Measurements from ENCODE around the gene MYO3A. TPM values are rescaled to one million over a fixed set of nuclear protein-coding genes. Genes with fewer than 3 reads are reported as not detected.
"Not testable (repeated sequence)": the region's sequence is repeated elsewhere in the genome, so short reads cannot be mapped to it uniquely, and the experiment has no call there.

The MYO3A gene
- total RNA-seq, 2 experiments from 2014 or later: not detected

DNA sequence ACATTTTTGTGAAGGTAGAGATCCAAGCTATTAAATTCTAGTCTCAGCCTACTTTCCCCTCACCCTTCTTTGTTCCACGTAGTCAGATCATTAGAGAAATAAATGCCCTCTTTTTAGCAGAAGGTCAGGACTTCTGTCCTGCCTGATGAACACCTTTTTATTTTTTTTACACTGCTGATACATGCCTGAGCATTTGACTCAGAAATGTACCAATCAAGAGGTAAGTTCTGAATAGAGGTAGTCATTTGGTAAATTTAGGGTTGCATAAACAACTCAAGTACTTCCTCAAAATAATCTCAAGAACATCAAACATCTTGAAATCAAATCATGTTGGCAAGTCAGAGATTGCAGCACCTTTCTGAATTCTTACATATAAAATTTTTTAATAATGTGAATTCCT lies 133.7 kb downstream of the MYO3A start:
- Mint-ChIP-seq H3K27me3 (no peaks in the 10 kb centered on the region), H3K9me3 (no peaks in the 10 kb centered on the region), H3K4me3 (no peak overlapping the region), H3K36me3 (no peaks in the 10 kb centered on the region), H3K4me1 (no peaks in the 10 kb centered on the region), H3K27ac (no peak overlapping the region)
- POLR2A ChIA-PET: no interaction called here
- no peak for ATAC-seq (ENCODE audit: low read depth)
- no peak for DNase-seq

DNA sequence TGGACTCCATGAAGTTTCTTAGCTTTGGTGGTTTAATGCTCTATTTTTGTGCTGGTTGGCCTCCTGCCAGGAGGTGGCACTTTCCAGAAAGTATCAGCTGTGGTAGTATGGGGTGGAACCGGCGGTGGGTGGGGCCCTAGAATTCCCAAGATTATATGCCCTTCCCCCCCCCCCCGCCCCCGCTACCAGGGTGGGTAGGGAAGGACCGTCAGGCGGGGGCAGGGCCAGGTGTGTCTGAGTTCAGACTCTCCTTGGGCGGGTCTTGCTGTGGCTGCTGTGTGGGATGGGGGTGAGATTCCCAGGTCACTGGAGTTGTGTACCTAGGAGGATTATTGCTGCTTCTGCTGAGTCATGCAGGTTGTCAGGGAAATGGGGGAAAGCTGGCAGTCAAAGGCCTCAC lies 146.9 kb downstream of the MYO3A start:
- H3K4me1 Mint-ChIP-seq; POLR2A ChIA-PET; H3K27ac Mint-ChIP-seq; H3K4me3 Mint-ChIP-seq; H3K36me3 Mint-ChIP-seq; H3K9me3 Mint-ChIP-seq; ATAC-seq (ENCODE audit: low read depth); DNase-seq: not testable (repeated sequence)
- peaks cover 11% of the 10 kb centered on the region for H3K27me3 Mint-ChIP-seq

DNA sequence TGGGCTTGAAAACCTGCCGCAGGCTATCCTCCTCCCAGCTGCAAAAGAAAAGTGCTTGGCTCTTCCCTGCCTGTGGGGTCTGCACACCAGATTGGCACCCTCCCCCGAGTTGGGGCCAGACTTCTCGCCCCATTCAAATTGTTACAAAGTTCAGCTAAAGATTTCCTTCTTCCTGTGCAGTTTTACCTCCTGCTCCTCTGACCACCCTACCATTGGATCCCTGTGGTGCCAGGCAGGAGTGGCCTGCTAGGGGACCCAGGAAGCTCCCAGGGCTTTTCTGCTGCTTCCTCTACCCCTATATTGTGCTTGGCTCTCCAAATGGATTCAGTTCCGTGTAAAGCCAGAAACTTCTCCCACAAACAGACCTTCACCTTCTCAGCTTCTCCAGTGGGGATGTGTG lies 147.4 kb downstream of the MYO3A start:
- POLR2A ChIA-PET: no interaction called here
- no peak for ATAC-seq (ENCODE audit: low read depth)
- H3K9me3 Mint-ChIP-seq: no peaks in the 10 kb centered on the region

DNA sequence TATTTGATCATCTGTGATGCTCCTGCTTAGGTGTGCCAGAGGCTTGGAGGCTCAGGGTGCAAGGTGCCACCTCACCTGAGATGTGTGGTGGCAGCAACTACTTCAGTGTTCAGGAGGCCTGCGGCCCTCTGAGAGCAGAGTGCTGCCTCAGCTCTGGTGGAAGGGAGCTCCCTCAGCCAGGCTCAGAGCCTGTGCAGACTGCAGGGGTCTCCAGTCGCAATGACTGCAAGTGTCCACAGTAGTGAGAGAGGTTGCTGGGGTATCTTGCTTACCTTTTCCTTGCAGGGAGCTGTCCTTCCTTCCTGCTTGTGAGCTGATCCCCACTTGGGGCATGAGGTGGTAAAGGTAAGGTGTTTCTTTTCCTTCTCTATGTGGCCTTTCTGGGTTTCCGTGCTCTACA lies 151.5 kb downstream of the MYO3A start:
- H3K4me3 Mint-ChIP-seq: no peak overlapping the region
- H3K27me3 Mint-ChIP-seq: peaks cover 12% of the 10 kb centered on the region
- ATAC-seq (ENCODE audit: low read depth): no peak
- no peak for DNase-seq
- H3K27ac Mint-ChIP-seq: no peak overlapping the region
- no peaks in the 10 kb centered on the region for H3K4me1 Mint-ChIP-seq
- POLR2A ChIA-PET: no interaction called here
- H3K36me3 Mint-ChIP-seq: no peaks in the 10 kb centered on the region
- no peaks in the 10 kb centered on the region for H3K9me3 Mint-ChIP-seq

More for the DNA sequence above, 147.4 kb downstream of the MYO3A start:
- peaks cover 12% of the 10 kb centered on the region for H3K27me3 Mint-ChIP-seq
- no peak overlapping the region for H3K27ac Mint-ChIP-seq
- H3K4me1 Mint-ChIP-seq: no peaks in the 10 kb centered on the region
- H3K4me3 Mint-ChIP-seq: no peak overlapping the region
- H3K36me3 Mint-ChIP-seq: no peaks in the 10 kb centered on the region
- DNase-seq: no peak

DNA sequence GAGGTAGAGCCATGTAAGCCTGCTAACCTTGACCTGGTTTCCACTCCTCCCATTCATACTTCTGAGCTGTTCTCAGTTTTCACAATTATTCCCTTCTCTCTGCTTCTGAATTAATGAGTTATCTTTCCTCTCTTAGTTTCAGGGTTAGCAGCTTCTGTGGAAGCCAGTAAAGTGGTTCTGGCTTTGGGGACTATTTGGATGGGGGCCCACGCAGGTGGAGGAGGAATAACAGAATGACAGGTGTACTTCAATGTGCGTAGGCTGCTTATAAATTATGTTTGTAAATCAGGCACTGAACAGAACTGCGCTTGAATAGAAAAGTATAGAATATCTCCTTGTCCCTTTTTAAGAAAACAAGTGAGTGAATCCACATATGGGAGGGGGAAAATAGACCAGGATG lies 153.6 kb downstream of the MYO3A start:
- no peaks in the 10 kb centered on the region for H3K9me3 Mint-ChIP-seq
- peaks cover 12% of the 10 kb centered on the region for H3K27me3 Mint-ChIP-seq
- DNase-seq (no peak), ATAC-seq (ENCODE audit: low read depth) (no peak)
- no peaks in the 10 kb centered on the region for H3K36me3 Mint-ChIP-seq
- no peaks in the 10 kb centered on the region for H3K4me1 Mint-ChIP-seq
- H3K27ac Mint-ChIP-seq: no peak overlapping the region
- POLR2A ChIA-PET: no interaction called here
- H3K4me3 Mint-ChIP-seq: no peak overlapping the region

DNA sequence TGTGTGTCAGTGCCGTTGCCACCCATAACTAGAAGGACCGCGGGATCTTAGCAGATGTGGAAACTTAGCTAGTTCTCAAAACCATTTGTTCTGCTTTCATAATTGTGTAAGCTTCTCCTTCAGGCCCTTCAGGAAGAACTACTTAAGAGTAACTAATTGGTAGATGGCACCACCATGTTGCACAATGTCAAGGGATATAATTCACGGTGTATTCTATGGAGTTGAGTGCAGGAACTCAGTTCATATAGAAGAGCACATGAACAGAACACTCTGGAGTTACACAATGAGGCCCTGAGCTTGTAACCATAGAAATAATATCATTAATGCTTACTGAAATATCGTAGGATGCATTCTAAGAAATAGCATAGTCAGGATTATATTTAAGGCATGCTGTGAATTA lies 156.0 kb downstream of the MYO3A start:
- POLR2A ChIA-PET: no interaction called here
- H3K36me3 Mint-ChIP-seq: no peaks in the 10 kb centered on the region
- no peak overlapping the region for H3K4me3 Mint-ChIP-seq
- H3K9me3 Mint-ChIP-seq: no peaks in the 10 kb centered on the region
- no peak for ATAC-seq (ENCODE audit: low read depth)
- no peak for DNase-seq
- H3K27me3 Mint-ChIP-seq: peaks cover 7% of the 10 kb centered on the region
- H3K27ac Mint-ChIP-seq: no peak overlapping the region
- H3K4me1 Mint-ChIP-seq: no peaks in the 10 kb centered on the region

DNA sequence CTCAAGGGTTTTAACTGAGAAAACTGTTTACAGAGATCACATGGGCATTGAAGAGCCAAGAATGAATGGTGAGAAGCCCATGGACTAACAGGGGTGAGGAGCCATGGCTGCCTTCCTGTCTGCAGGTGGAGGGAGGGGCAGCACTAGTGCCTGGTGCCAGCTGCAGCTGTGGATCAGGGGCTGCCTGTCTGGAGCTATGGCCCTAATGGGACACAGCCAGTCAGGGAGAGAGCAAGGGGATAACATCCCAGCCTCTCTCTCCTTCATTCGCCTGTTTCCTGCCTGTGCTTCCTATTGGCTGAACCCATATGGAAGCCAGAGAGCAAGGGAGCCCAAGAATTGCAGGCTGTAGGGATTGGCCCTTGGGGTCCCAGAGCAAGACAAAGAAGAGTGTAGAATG lies 156.7 kb downstream of the MYO3A start:
- no peaks in the 10 kb centered on the region for H3K4me1 Mint-ChIP-seq
- DNase-seq (no peak), ATAC-seq (ENCODE audit: low read depth) (no peak)
- H3K27me3 Mint-ChIP-seq: peaks cover 4% of the 10 kb centered on the region
- POLR2A ChIA-PET: no interaction called here
- no peaks in the 10 kb centered on the region for H3K36me3 Mint-ChIP-seq
- no peak overlapping the region for H3K4me3 Mint-ChIP-seq
- H3K9me3 Mint-ChIP-seq: no peaks in the 10 kb centered on the region
- no peak overlapping the region for H3K27ac Mint-ChIP-seq

DNA sequence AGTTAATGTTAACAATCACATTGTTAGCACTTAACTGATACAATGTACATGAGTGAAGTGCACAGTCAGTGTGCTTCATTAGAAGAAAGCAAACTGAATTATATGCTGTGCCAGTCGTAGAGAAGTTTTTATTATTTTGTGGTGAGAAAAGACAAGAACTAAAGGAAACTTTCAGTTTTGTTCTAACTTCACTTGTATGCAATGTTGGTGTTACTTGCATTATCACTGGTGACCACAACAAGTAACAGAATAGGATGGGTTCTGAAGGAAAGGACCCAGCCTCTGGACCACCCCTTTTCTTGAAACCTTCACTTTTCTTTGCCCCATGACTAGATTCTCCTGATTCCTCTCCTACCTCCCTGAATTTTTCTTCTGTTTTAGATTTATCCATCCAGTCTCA lies 159.2 kb downstream of the MYO3A start:
- H3K4me1 Mint-ChIP-seq: no peaks in the 10 kb centered on the region
- H3K9me3 Mint-ChIP-seq: no peaks in the 10 kb centered on the region
- no peak overlapping the region for H3K4me3 Mint-ChIP-seq

DNA sequence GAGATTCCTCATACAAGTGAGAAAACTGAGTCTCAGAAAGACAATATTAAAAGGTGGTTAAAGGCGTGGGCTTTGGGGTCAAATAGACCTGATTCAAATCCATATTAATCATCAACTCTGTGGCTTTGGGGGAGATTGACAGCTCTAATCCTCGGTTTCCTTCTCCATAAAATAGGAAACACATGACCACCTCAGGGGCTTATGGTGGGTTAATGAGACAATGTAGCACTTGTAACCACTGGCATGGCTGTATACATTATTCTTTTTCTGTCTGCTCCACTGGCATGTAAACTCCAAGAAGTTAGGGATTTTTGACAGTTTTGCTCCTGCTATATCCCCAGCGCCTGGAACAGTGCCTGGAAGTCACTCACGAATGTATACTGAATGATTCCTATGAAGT lies 161.8 kb downstream of the MYO3A start:
- Mint-ChIP-seq H3K36me3 (no peaks in the 10 kb centered on the region), H3K27ac (no peak overlapping the region), H3K4me1 (no peaks in the 10 kb centered on the region), H3K9me3 (no peaks in the 10 kb centered on the region), H3K4me3 (no peak overlapping the region), H3K27me3 (peaks cover 2% of the 10 kb centered on the region)
- POLR2A ChIA-PET: no interaction called here
- DNase-seq (no peak), ATAC-seq (ENCODE audit: low read depth) (no peak)

More for the DNA sequence above, 159.2 kb downstream of the MYO3A start:
- DNase-seq (no peak), ATAC-seq (ENCODE audit: low read depth) (no peak)
- peaks cover 2% of the 10 kb centered on the region for H3K27me3 Mint-ChIP-seq
- POLR2A ChIA-PET: no interaction called here
- H3K36me3 Mint-ChIP-seq: no peaks in the 10 kb centered on the region
- no peak overlapping the region for H3K27ac Mint-ChIP-seq

DNA sequence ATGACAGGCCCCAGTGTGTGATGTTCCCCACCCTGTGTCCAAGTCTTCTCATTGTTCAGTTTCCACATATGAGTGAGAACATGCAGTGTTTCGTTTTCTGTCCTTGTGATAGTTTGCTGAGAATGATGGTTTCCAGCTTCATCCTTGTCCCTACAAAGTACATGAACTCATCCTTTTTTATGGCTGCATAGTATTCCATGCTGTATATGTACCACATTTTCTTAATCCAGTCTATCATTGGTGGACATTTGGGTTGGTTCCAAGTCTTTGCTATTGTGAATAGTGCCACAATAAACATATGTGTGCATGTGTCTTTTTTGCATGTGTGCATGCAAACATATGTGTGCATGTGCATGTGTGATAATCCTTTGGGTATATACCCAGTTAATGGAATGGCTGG lies 163.5 kb downstream of the MYO3A start:
- ATAC-seq (ENCODE audit: low read depth); H3K4me3 Mint-ChIP-seq; H3K4me1 Mint-ChIP-seq; H3K36me3 Mint-ChIP-seq; H3K27ac Mint-ChIP-seq; POLR2A ChIA-PET; H3K9me3 Mint-ChIP-seq; H3K27me3 Mint-ChIP-seq; DNase-seq: not testable (repeated sequence)

DNA sequence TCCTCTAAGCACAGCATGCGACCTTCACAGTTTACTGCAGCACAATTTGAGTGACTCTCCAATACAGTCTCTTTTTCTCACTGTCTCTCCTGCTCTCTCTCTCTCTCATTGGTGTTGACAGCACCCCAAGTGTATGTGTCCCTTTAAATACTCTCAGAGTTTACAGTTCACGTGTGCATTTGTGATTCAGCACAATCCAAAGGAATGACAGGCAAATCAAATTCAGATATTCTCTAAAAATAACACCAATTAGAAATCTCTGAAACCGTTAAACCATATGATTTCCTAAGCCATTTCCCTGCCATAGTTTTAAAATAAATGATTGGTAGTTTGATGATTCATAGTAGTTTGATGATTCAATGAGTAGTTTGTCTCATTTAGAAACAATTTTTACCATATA lies 178.5 kb downstream of the MYO3A start:
- no peaks in the 10 kb centered on the region for H3K4me1 Mint-ChIP-seq
- H3K9me3 Mint-ChIP-seq: no peaks in the 10 kb centered on the region
- no peak overlapping the region for H3K4me3 Mint-ChIP-seq
- H3K36me3 Mint-ChIP-seq: no peaks in the 10 kb centered on the region
- DNase-seq (no peak), ATAC-seq (ENCODE audit: low read depth) (no peak)
- POLR2A ChIA-PET: no interaction called here
- H3K27me3 Mint-ChIP-seq: peaks cover 3% of the 10 kb centered on the region
- H3K27ac Mint-ChIP-seq: no peak overlapping the region

DNA sequence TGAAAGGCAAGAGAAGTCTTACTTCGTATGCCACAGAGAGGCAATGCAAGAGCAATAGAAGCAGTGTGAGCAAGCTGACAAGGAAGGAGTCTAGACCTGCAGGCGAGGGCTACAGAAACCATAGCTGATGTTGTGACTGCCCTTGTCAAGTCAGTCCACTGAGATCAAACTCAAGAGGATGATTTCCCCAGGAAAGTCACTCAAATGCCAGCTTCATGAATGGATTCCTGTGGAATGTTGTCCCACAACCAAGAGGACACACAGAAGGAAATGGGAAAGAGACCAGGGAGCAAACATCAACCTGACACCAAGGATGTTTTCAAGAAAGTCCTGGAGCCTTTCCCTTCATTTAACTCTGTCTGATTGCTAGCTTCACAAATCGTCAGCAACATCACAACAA lies 204.6 kb downstream of the MYO3A start:
- Mint-ChIP-seq H3K9me3 (peaks cover 2% of the 10 kb centered on the region), H3K27me3 (peaks cover 5% of the 10 kb centered on the region), H3K4me3 (no peak overlapping the region), H3K27ac (no peak overlapping the region), H3K4me1 (no peaks in the 10 kb centered on the region), H3K36me3 (no peaks in the 10 kb centered on the region)
- no peak for ATAC-seq (ENCODE audit: low read depth)
- POLR2A ChIA-PET: no interaction called here
- no peak for DNase-seq

DNA sequence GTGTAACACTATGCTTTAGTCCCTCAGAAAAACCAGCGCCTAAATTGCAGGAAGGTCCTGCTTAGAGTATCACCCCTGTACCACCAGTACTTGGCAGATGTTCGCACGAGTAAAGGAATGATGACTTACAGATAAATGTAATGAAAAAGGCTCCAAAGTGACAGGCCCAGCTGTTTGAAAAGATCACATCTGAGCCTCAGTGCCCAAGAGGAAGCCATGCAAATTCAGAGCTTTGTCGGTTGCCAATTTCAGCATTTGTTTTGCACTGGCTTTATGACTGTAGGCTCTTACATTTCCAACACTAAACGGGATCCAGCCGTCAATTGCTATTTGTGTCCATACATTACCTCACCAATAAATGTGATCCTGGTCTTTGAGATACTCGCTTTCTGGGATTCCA lies 222.0 kb downstream of the MYO3A start:
- no peak overlapping the region for H3K4me3 Mint-ChIP-seq
- H3K27me3 Mint-ChIP-seq: peaks cover 3% of the 10 kb centered on the region
- H3K27ac Mint-ChIP-seq: no peak overlapping the region
- DNase-seq: no peak
- H3K36me3 Mint-ChIP-seq: no peaks in the 10 kb centered on the region
- ATAC-seq (ENCODE audit: low read depth): no peak
- no peaks in the 10 kb centered on the region for H3K9me3 Mint-ChIP-seq
- H3K4me1 Mint-ChIP-seq: no peaks in the 10 kb centered on the region
- POLR2A ChIA-PET: no interaction called here

DNA sequence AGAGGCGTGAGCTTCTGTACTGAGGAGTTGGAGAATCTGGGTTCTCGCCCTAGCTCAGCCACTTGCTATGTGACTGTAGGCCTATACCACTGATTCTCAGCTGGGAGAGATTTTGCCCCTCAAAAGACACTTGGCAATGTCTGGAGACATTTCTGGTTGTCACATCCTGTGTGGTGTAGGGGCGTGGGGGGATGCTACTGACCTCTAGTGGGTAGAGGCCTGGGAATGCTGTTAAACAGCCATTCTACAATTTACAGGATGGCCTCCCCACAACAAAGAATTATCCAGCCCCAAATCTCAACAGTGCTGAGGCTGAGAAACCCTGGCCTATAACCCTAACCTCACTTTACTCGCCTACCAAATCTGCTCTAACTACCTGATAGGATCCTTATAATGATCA lies 223.7 kb downstream of the MYO3A start:
- ATAC-seq (ENCODE audit: low read depth) (no peak), DNase-seq (no peak)
- Mint-ChIP-seq H3K4me1 (no peaks in the 10 kb centered on the region), H3K27ac (no peak overlapping the region), H3K4me3 (no peak overlapping the region), H3K9me3 (no peaks in the 10 kb centered on the region), H3K27me3 (peaks cover 3% of the 10 kb centered on the region), H3K36me3 (no peaks in the 10 kb centered on the region)
- POLR2A ChIA-PET: no interaction called here

DNA sequence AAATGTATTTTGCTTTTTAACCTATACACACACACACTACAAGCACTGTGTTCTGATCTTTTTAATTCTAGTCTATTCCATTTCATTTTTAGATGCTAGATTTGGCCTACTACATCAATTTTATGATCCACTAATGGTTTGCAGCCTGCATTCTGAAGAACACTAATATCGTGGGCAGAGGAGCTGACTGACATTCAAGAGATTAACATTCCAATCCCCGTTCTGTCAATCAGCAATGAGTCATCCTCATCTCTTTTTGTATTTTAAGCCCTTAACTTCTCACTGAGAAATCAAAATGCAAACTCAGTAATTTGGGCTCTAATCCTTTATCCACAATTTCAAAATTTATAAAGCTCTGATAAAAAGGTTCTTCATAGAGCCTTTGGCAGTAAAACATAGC lies 235.4 kb downstream of the MYO3A start:
- POLR2A ChIA-PET: no interaction called here
- H3K27ac Mint-ChIP-seq: no peak overlapping the region
- H3K4me3 Mint-ChIP-seq: no peak overlapping the region
- no peaks in the 10 kb centered on the region for H3K36me3 Mint-ChIP-seq
- H3K9me3 Mint-ChIP-seq: no peaks in the 10 kb centered on the region
- no peaks in the 10 kb centered on the region for H3K4me1 Mint-ChIP-seq
- peaks cover 10% of the 10 kb centered on the region for H3K27me3 Mint-ChIP-seq
- ATAC-seq (ENCODE audit: low read depth): no peak
- DNase-seq: no peak

All from activated naive CD8-positive, alpha-beta T cell treated with anti-CD3 and anti-CD28 coated beads, Interleukin-2, amount 10 ng/mL, durations not matched to agents 7 days and 5 days (primary cell).